ENCODE measurements around the gene AUTS2.

The AUTS2 gene

DNA sequence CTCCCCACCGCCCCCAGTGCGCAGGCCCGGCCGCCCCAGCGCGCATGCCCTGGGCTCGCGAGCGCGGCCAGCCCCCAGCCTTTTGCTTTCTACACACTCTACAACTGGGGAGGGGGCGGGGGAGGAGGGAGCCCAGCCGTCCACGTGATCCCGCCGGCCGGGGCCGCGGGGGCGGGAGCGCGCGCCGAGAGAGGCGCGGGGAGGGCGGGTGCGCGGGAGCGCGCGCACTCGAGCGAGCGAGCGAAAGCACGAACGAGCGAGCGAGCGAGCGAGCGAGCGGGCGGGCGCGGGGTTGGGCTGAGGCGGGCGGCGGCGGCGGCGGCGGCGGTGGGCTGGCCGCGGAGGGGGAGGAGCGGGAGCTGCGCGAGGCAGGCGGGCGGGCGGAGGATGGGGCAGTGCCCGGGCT is at the start of gene AUTS2:
Gene AUTS2, plus strand, starts transcription at position 395 of the 406 bp plus-strand sequence. CDS start 1,179 bp downstream, outside the sequence.
- no peak for FAIRE-seq
- peak; percentile 54 for DNase-seq (ENCODE audit: extremely low spot score, insufficient read length, low read depth)

DNA sequence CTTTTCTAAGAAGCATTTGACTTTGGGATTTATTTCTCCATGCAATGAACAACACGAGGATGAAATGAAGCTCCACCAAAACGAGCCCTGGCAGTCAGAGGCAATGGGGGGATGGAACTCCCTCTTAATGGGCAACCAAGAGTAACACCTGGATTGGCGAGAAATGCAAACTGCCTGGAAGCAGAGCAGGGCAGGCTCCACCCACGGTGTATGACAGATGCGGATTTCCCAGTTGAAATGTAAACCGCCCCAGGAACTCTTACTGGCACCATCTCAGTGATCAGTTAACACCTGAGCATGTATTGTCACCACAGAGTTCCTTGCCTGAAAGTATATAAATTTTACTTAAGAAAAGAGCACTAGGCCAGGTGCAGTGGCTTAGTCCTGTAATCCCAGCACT is 47.3 kb upstream of the AUTS2 start:
- no peak for DNase-seq (ENCODE audit: extremely low spot score, insufficient read length, low read depth)
- FAIRE-seq = no peak

GRCh38 chr7:69553190-69553589 is 45.1 kb upstream of the AUTS2 start:
- no peak for DNase-seq (ENCODE audit: extremely low spot score, insufficient read length, low read depth)
- no peak for FAIRE-seq

- no peak for DNase-seq (ENCODE audit: extremely low spot score, insufficient read length, low read depth)
- no peak for FAIRE-seq
These were observed 36.9 kb upstream of the AUTS2 start for GRCh38 chr7:69561266-69561960.

- FAIRE-seq (no peak), DNase-seq (ENCODE audit: extremely low spot score, insufficient read length, low read depth) (no peak)
These were observed 33.5 kb upstream of the AUTS2 start for GRCh38 chr7:69564454-69565417.

- FAIRE-seq (no peak), DNase-seq (ENCODE audit: extremely low spot score, insufficient read length, low read depth) (no peak)
These were observed 30.5 kb upstream of the AUTS2 start for GRCh38 chr7:69567800-69568199.

- DNase-seq (ENCODE audit: extremely low spot score, insufficient read length, low read depth) (no peak), FAIRE-seq (no peak)
These were observed 30.0 kb upstream of the AUTS2 start for GRCh38 chr7:69568266-69568665.

DNA sequence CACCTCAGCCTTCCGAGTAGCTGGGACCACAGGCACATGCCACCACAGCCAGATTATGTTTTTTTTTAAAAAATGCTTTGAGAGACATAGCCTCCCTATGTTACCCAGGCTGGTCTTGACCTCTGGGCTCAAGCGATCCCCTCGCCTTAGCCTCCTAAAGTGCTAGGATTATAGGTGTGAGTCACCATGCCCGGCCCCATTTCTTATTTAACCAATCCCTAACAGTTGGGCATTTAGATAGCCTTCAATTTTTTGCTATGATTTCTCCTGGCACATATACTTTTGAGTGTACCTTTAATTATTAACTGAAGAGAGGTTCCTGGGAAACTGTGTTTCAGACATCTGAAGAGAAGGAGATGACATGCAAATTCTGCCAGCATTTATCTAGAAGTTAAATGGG is 22.6 kb upstream of the AUTS2 start:
- no peak for DNase-seq (ENCODE audit: extremely low spot score, insufficient read length, low read depth)
- FAIRE-seq = no peak

- no peak for DNase-seq (ENCODE audit: extremely low spot score, insufficient read length, low read depth)
- FAIRE-seq = no peak
These were observed 21.1 kb upstream of the AUTS2 start for GRCh38 chr7:69577221-69577620.

DNA sequence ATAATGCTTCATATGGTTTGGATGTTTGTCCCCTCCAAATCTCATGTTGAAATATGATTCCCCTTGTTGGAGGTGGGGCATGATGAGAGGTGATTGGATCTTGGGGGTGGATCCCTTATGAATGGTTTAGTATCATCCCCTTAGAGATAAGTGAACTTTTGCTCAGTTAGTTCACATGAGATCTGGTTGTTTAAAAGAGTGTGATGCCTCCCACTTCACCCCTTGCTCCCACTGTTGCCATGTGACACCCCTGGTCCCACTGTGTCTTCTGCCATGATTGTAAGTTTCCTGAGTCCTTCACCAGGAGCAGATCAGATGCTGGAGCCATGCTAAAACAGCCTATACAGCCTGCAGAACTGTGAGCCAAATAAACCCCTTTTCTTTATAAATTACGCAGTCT is 13.1 kb upstream of the AUTS2 start:
- FAIRE-seq (no peak), DNase-seq (ENCODE audit: extremely low spot score, insufficient read length, low read depth) (no peak)

DNA sequence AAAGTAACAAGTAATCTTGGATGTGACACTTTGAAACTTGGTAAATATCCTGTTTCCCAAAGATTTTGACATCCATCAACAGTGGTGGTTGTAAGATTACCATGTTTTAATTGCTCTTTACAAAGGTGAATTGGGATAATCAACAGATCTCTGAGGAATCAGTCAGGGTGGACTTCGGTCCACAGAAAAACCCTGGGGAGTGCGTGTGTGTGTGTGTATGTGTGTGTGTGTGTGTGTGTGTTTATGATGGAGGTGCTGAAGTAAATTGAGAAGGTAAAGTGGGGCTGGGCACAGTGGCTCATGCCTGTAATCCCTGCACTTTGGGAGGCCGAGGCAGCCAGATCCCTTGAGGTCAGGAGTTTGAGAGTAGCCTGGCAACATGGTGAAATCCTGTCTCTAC is 12.0 kb upstream of the AUTS2 start:
- no peak for FAIRE-seq
- DNase-seq (ENCODE audit: extremely low spot score, insufficient read length, low read depth) = no peak

- DNase-seq (ENCODE audit: extremely low spot score, insufficient read length, low read depth) = no peak
- FAIRE-seq = no peak
These were observed 9.5 kb upstream of the AUTS2 start for GRCh38 chr7:69588773-69589172.

DNA sequence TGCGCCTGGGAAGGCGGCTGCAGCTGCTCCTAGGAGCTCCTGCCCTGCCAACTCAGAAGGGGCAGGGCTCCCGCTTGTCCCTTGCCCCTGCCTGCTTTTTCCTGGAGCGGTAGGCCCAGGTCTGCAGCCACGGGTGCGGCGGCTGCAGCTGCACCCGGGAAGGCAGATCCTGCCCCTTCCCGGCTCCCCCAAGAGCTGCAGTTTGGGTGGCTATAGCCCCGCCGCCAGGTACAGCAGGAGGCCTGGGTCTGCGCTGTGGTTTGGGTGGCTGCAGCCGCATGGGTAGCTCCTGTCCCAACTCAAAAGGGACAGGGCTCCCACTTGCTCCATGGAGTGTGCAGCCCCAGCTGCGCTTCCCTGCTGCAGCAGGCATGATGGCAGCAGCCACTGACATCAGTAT is 6.5 kb upstream of the AUTS2 start:
- no peak for FAIRE-seq
- DNase-seq (ENCODE audit: extremely low spot score, insufficient read length, low read depth) = no peak

DNA sequence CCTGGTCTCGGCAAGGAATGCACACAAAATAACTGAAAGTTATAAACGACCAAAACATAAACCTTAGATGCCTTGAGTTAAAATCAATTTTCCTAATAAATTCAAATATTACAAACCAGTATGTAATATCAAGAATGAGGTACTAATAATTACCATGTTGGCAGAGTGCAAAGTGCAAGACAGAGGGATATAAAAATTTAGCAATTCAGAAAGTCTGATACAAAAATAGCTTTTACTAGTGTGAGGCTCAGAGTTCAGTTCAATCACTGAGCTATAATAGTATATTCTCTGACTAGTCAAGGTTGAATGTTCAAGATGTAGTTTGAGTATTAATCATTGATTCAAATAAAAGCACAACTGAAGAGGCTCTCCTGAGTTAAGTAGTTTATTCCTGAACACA is 4.8 kb upstream of the AUTS2 start:
- no peak for DNase-seq (ENCODE audit: extremely low spot score, insufficient read length, low read depth)
- no peak for FAIRE-seq

DNA sequence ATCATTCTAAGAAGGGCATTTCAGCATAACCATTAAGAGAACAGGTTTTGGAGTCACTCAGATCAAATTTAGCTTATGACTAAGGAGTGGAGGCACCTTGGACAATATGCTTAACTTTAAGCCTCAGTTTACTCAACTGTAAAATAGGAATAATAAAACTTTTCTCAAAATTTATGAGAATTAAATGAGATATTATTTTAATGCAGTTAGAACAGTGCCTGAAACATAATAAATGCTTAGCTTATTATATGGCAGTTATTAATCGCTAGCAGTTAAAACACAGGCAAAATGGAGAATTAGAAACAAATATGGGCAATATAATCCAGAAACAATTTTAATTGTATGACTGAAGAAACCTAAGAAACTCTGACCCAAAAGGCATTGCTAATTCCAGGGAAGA is 2.9 kb upstream of the AUTS2 start:
- FAIRE-seq = no peak
- DNase-seq (ENCODE audit: extremely low spot score, insufficient read length, low read depth) = no peak

- DNase-seq (ENCODE audit: extremely low spot score, insufficient read length, low read depth) = no peak
- no peak for FAIRE-seq
These were observed 2.2 kb upstream of the AUTS2 start for GRCh38 chr7:69596056-69596455.

- FAIRE-seq (peak; percentile 31), DNase-seq (ENCODE audit: extremely low spot score, insufficient read length, low read depth) (no peak)
These were observed 1.5 kb upstream of the AUTS2 start for GRCh38 chr7:69596723-69597277.

DNA sequence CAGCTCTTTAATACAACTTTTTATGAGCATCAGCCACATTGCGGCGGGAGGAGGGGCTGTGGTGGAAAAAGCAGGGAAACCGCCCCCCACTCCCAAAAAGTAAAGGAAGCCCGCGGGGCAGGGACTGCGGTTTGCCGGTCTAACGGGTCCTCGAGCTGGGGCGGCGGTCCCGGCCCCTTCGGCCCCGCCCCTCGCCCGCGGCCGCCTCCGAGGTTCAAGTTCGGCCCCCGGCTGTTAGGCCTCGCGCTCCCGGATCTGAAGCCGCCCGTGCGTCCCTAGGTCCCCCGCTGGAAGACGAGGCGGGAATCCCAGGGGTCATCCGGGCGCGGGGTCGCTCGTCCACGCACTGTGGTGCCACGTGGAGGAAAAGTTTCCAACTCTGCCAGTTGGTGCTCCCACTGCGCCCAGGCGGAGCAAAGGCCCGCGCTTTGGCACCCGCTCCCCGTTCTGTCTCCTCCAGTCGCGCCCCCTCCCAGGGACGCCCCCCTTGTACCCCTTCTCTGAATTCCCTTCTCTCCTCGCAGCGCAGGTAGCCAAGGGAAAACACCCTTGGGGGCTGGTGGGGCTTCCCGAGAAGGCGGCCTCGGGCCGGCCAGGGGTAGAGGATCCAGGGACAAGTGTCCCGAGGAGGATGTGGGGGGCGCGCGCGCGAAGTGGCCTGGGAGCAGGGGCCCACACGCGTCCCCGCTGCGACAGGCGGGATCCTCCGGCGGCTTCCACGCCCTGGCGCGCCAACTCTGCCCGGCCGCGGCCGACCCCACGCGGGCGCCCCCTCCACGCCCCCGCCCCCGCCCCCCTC is 798 bp upstream of the AUTS2 start:
- no peak for DNase-seq (ENCODE audit: extremely low spot score, insufficient read length, low read depth)
- no peak for FAIRE-seq

GRCh38 chr7:69598487-69599285 is 411 bp downstream of the AUTS2 start:
- FAIRE-seq (no peak), DNase-seq (ENCODE audit: extremely low spot score, insufficient read length, low read depth) (no peak)
